SU-DHL-6 (cell line): ENCODE measurements around the gene URGCP.
A peak's percentile ranks its signal among the peaks of the same experiment; 100 is the strongest.

Experiments
- H2AFZ ChIP-seq: fragments of 200-600 bp; sonication (generic); 2 replicates; pipeline ENCODE4 v1.6.1; 2014; ENCODE audit warnings: low read depth, mild to moderate bottlenecking, moderate library complexity, mixed read lengths, antibody characterized with exemption, low read length; ENCODE audit not compliant: severe bottlenecking
- H3F3A ChIP-seq: fragments of 200-600 bp; shearing (Covaris generic); 2 replicates; pipeline ENCODE4 v1.6.0; 2016; ENCODE audit warnings: antibody characterized with exemption, mild to moderate bottlenecking; ENCODE audit not compliant: insufficient read depth
- H3K27ac ChIP-seq: fragments of 200-600 bp; sonication (generic); 2 replicates; pipeline ENCODE4 v1.5.1; 2016; ENCODE audit warnings: low read depth, mild to moderate bottlenecking, low read length, moderate library complexity, mixed read lengths
- H3K27me3 ChIP-seq: fragments of 200-600 bp; sonication (generic), shearing (Covaris generic); 2 replicates; pipeline ENCODE4 v1.6.0; 2014; ENCODE audit warnings: mild to moderate bottlenecking, low read length
- H3K36me3 ChIP-seq: fragments of 200-600 bp; sonication (generic); 2 replicates; pipeline ENCODE4 v1.6.1; 2014; ENCODE audit warnings: mild to moderate bottlenecking, low read length, mixed read lengths
- H3K4me2 ChIP-seq: fragments of 300-600, 200-600 bp; shearing (Covaris generic), sonication (generic); 2 replicates; pipeline ENCODE4 v1.6.0; 2014; ENCODE audit warnings: low read length, low read depth, mild to moderate bottlenecking; ENCODE audit not compliant: poor library complexity, severe bottlenecking
- H3K4me3 ChIP-seq: fragments of 200-600 bp; sonication (generic); 2 replicates; pipeline ENCODE4 v1.5.1; 2014; ENCODE audit warnings: antibody characterized with exemption, low read length, mild to moderate bottlenecking, mixed read lengths; ENCODE audit not compliant: insufficient read depth, poor library complexity, severe bottlenecking
- H3K79me2 ChIP-seq: fragments of 200-600 bp; sonication (generic); 2 replicates; pipeline ENCODE4 v1.6.1; 2014; ENCODE audit warnings: mild to moderate bottlenecking, low read length, moderate library complexity; ENCODE audit not compliant: insufficient read depth
- H3K9ac ChIP-seq: fragments of 200-600 bp; sonication (generic); 2 replicates; pipeline ENCODE4 v1.7.0; 2014; ENCODE audit warnings: mild to moderate bottlenecking, low read length
- H3K9me2 ChIP-seq: fragments of 200-600 bp; sonication (generic); replicated peaks from 2 replicates; pipeline ENCODE4 v1.6.1; 2014; ENCODE audit warnings: low read length; ENCODE audit not compliant: insufficient read depth
- H3K9me3 ChIP-seq: fragments of 200-600 bp; sonication (generic); 2 replicates; pipeline ENCODE4 v1.6.1; 2014; ENCODE audit warnings: low read length, mixed read lengths; ENCODE audit not compliant: insufficient read depth
- H4K20me1 ChIP-seq: fragments of 200-600 bp; sonication (generic); 2 replicates; pipeline ENCODE4 v1.6.1; 2014; ENCODE audit warnings: low read depth, mild to moderate bottlenecking, antibody characterized with exemption, low read length, moderate library complexity, mixed read lengths
- EZH2phosphoT487 ChIP-seq: fragments of 200-600 bp; sonication (generic), shearing (Covaris generic); conservative IDR thresholded peaks from 2 replicates; pipeline ENCODE4 v1.6.1; 2018; ENCODE audit warnings: mild to moderate bottlenecking, antibody characterized with exemption, low read length, moderate library complexity, mixed read lengths
- TF ChIP-seq, protein P1 (sequence below): fragments of 200-600 bp; sonication (generic); IDR thresholded peaks from one replicate; pipeline ENCODE4 v1.5.1; 2017; ENCODE audit warnings: antibody characterized with exemption, mild to moderate bottlenecking, low read length, moderate library complexity; ENCODE audit not compliant: insufficient read depth, poor library complexity, severe bottlenecking

URGCP gene, protein sequence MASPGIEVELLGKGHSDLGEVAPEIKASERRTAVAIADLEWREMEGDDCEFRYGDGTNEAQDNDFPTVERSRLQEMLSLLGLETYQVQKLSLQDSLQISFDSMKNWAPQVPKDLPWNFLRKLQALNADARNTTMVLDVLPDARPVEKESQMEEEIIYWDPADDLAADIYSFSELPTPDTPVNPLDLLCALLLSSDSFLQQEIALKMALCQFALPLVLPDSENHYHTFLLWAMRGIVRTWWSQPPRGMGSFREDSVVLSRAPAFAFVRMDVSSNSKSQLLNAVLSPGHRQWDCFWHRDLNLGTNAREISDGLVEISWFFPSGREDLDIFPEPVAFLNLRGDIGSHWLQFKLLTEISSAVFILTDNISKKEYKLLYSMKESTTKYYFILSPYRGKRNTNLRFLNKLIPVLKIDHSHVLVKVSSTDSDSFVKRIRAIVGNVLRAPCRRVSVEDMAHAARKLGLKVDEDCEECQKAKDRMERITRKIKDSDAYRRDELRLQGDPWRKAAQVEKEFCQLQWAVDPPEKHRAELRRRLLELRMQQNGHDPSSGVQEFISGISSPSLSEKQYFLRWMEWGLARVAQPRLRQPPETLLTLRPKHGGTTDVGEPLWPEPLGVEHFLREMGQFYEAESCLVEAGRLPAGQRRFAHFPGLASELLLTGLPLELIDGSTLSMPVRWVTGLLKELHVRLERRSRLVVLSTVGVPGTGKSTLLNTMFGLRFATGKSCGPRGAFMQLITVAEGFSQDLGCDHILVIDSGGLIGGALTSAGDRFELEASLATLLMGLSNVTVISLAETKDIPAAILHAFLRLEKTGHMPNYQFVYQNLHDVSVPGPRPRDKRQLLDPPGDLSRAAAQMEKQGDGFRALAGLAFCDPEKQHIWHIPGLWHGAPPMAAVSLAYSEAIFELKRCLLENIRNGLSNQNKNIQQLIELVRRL

DNA sequence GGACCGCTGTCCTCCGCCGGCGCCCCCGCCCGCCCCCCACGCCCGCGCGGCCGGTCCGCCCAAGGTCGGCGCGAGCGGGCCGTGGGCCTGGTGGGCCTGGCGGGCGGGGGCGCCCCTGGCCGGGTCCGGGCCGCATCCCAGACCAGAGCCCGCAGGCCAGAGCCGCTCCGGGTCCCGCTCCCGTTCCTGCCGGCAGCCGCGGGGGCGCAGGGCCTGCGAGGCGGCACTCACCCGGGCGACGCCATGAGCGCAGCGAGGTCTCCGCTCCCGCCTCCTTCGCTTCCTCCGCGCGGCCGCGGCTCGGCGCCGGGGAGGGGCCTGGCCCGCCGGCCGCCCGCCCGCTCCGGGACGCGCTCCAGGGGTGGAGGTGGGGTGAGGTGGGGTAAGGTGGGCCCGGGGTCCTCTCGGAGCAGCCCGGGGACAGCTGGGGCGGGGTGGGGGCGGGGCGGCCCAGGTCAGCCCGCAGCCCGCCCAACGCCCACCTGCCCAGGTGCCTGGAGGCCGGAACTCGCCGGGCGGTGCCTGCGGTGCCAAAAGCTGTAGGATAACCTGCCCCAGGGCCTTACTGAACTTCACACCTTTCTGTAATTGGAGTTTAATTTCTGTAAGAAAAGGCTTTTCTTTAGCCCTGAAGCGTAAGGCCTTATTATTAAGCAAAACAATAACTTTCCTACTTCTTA, at the start of gene URGCP:
Gene URGCP (minus strand): TSS at position 266 of the 680 bp plus-strand sequence. CDS start 21 bp downstream, at position 245.
- Histone ChIP-seq H3K9me3 (no peaks in the 10 kb centered on the region), H3K27ac (peak within 1 kb of the TSS; percentile 53), H2AFZ (peak within 1 kb of the TSS; percentile 93), H3K27me3 (no peaks in the 10 kb centered on the region), H4K20me1 (no peaks in the 10 kb centered on the region), H3F3A (peaks cover 17% of the 10 kb centered on the region), H3K9me2 (no peaks in the 10 kb centered on the region), H3K36me3 (no peaks in the 10 kb centered on the region), H3K4me3 (peak within 1 kb of the TSS; percentile 54), H3K9ac (peak within 1 kb of the TSS; percentile 55), H3K4me2 (peak within 1 kb of the TSS; percentile 61), H3K79me2 (peaks cover 4% of the 10 kb centered on the region; the same call in 1 of the 2 replicates)
- TF ChIP-seq EZH2phosphoT487: no peak
- TF ChIP-seq, protein P1, sequence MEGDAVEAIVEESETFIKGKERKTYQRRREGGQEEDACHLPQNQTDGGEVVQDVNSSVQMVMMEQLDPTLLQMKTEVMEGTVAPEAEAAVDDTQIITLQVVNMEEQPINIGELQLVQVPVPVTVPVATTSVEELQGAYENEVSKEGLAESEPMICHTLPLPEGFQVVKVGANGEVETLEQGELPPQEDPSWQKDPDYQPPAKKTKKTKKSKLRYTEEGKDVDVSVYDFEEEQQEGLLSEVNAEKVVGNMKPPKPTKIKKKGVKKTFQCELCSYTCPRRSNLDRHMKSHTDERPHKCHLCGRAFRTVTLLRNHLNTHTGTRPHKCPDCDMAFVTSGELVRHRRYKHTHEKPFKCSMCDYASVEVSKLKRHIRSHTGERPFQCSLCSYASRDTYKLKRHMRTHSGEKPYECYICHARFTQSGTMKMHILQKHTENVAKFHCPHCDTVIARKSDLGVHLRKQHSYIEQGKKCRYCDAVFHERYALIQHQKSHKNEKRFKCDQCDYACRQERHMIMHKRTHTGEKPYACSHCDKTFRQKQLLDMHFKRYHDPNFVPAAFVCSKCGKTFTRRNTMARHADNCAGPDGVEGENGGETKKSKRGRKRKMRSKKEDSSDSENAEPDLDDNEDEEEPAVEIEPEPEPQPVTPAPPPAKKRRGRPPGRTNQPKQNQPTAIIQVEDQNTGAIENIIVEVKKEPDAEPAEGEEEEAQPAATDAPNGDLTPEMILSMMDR: no peak

DNA sequence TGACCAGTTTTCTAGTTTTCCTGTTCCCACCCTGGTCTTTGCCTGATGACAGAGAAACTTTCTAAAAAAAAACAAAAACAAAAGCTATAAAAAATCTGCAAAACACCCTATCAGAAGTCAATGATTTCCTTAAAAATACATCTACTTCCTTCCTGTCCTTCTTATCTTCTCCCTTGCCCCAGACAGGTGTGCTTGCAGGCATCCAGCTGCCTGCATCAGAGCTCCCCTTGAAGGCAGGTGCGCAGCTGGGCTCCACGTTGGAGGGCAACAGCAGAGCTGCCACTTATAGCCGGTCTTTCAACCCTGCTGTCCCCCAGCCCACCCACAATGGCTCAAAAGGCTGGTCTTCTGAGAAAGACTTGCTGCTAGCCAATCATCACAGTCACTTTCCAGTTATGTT, 49.6 kb upstream of the URGCP start:
- Histone ChIP-seq H3F3A (no peaks in the 10 kb centered on the region), H3K4me2 (no peak overlapping the region), H4K20me1 (no peaks in the 10 kb centered on the region), H2AFZ (no peak overlapping the region), H3K27me3 (no peaks in the 10 kb centered on the region), H3K9me2 (no peaks in the 10 kb centered on the region), H3K4me3 (no peak overlapping the region), H3K79me2 (no peaks in the 10 kb centered on the region), H3K36me3 (no peaks in the 10 kb centered on the region), H3K9me3 (no peaks in the 10 kb centered on the region), H3K9ac (no peak overlapping the region), H3K27ac (no peak overlapping the region)
- no peak for TF ChIP-seq EZH2phosphoT487
- TF ChIP-seq, protein P1: no peak

DNA sequence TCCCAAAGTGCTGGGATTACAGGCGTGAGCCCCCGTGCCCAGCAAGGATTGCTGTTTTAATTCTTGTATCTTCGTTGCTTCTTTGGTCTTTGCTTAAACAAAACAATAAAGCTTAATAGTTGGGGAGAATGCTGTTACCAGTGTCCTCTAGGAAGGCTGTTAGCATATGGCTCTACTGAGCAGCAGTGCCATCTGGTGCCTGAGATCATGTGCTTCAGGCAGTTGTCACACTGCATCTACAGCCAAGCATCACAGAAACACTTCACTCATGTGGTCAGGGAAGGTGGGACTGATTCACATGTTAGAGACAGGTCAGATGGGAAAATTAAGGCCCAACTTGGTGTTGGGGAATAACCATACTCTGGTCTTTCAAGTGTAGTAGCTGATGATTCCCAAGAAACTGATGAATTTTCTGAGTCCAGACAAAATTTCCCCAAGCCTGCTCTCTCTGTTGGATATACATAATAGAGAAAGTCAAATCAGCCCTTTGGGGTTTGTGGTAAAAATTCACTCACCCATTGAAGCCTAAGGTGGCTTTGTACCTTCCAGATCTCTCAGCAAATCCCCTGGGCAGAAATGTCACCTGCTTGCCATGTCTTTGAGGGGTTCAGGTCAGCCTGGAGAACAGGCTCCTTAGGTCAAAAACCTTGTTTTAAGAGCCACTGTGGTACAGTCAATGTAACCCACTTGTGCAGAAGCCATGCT, 48.3 kb upstream of the URGCP start:
- no peak overlapping the region for H3K9ac ChIP-seq
- TF ChIP-seq, protein P1: peak; percentile 50
- TF ChIP-seq EZH2phosphoT487: no peak
- no peak overlapping the region for H3K4me2 ChIP-seq
- no peaks in the 10 kb centered on the region for H3K9me2 ChIP-seq
- no peaks in the 10 kb centered on the region for H3K9me3 ChIP-seq
- H3K27ac ChIP-seq: no peak overlapping the region
- H3K79me2 ChIP-seq: no peaks in the 10 kb centered on the region
- no peaks in the 10 kb centered on the region for H3K27me3 ChIP-seq
- H4K20me1 ChIP-seq: no peaks in the 10 kb centered on the region
- H2AFZ ChIP-seq: no peak overlapping the region
- H3F3A ChIP-seq: no peaks in the 10 kb centered on the region
- no peaks in the 10 kb centered on the region for H3K36me3 ChIP-seq
- no peak overlapping the region for H3K4me3 ChIP-seq
